DND-41 (cell line): ENCODE results near the gene KAT2B.

Experiments
- ATAC-seq: fragments of 200-7000 bp; cut with Tn5 transposase; 3 replicates; pipeline ENCODE4 v1.9.1; 2021; ENCODE audit warnings: low read depth; ENCODE audit not compliant: insufficient read depth
- DNase-seq: peaks from one replicate; pipeline ENCODE4 v3.0.0-alpha.2; 2020
- H2AFZ ChIP-seq: 2 replicates; pipeline ENCODE4 v1.6.0; 2012; ENCODE audit warnings: low read depth, low read length
- H3K27ac ChIP-seq: 2 replicates; pipeline ENCODE4 v1.5.1; 2012; ENCODE audit warnings: low read length, inconsistent platforms
- H3K27me3 ChIP-seq: fragments of 200-600 bp; sonication (generic); 2 replicates; pipeline ENCODE4 v1.6.0; 2012; ENCODE audit warnings: low read length, mild to moderate bottlenecking, inconsistent platforms; ENCODE audit not compliant: insufficient read depth, poor library complexity
- H3K36me3 ChIP-seq: 2 replicates; pipeline ENCODE4 v1.5.1; 2012; ENCODE audit warnings: low read length, inconsistent platforms; ENCODE audit not compliant: insufficient read depth
- H3K4me1 ChIP-seq: 2 replicates; pipeline ENCODE4 v1.5.1; 2012; ENCODE audit warnings: mild to moderate bottlenecking, low read length; ENCODE audit not compliant: insufficient read depth
- H3K4me2 ChIP-seq: 2 replicates; pipeline ENCODE4 v1.6.0; 2012; ENCODE audit warnings: mild to moderate bottlenecking, moderate library complexity, low read length, inconsistent platforms; ENCODE audit not compliant: insufficient read depth
- H3K4me3 ChIP-seq, 2 experiments: fragments of 200-600 bp in 1 of 2; shearing (Covaris generic) in 1 of 2; 2 replicates each; pipeline ENCODE4 v1.5.1; 2012 to 2016; ENCODE audit warnings: inconsistent platforms in 2 of 2, low read length in 2 of 2, mild to moderate bottlenecking in 2 of 2, low read depth in 1 of 2, moderate library complexity in 1 of 2
- H3K79me2 ChIP-seq: 2 replicates; pipeline ENCODE4 v1.6.0; 2012; ENCODE audit warnings: low read length, inconsistent platforms; ENCODE audit not compliant: insufficient read depth
- H3K9ac ChIP-seq: 2 replicates; pipeline ENCODE4 v1.6.0; 2012; ENCODE audit warnings: low read depth, mild to moderate bottlenecking, inconsistent platforms, low read length, moderate library complexity
- H3K9me3 ChIP-seq: 2 replicates; pipeline ENCODE4 v1.5.1; 2012; ENCODE audit warnings: low read length, moderate library complexity, mild to moderate bottlenecking, inconsistent platforms; ENCODE audit not compliant: insufficient read depth, severe bottlenecking
- H4K20me1 ChIP-seq: 2 replicates; pipeline ENCODE4 v1.6.0; 2012; ENCODE audit warnings: low read length; ENCODE audit not compliant: insufficient read depth
- EZH2 ChIP-seq: IDR thresholded peaks from 3 replicates; pipeline ENCODE4 v1.6.1; 2012; ENCODE audit warnings: borderline replicate concordance, low read depth, mild to moderate bottlenecking, moderate library complexity, low read length, inconsistent platforms; ENCODE audit not compliant: severe bottlenecking
- TF ChIP-seq, protein P1 (sequence below): IDR thresholded peaks from 2 replicates; pipeline ENCODE4 v1.5.1; 2012; ENCODE audit warnings: borderline replicate concordance, low read length, moderate library complexity, mild to moderate bottlenecking; ENCODE audit not compliant: poor library complexity, severe bottlenecking; ENCODE audit errors: extremely low read depth

Gene KAT2B

DNA sequence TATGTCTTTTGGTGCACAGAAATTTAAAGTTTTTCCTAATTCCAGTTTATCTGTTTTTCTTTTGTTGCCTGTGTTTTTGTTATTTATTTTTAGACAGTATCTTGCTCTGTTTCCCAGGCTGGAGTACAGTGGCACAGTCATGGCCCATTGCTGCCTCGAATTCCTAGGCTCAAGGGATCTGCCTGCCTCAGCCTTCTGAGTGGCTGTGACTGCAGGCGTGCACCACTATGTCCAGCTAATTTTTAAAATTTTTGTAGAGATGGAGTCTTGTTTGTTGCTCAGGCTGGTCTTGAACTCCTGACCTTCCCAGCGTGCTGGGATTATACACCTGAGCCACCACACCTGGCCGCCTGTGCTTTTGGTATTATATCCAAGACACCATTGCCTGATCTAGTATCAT, 22.8 kb downstream of the KAT2B start:
- H3K9ac ChIP-seq, result no peak overlapping the region
- H2AFZ ChIP-seq, result no peak overlapping the region
- no peak overlapping the region for H3K4me2 ChIP-seq
- DNase-seq (no peak), ATAC-seq (no peak)
- no peak for TF ChIP-seq EZH2
- TF ChIP-seq, protein P1, sequence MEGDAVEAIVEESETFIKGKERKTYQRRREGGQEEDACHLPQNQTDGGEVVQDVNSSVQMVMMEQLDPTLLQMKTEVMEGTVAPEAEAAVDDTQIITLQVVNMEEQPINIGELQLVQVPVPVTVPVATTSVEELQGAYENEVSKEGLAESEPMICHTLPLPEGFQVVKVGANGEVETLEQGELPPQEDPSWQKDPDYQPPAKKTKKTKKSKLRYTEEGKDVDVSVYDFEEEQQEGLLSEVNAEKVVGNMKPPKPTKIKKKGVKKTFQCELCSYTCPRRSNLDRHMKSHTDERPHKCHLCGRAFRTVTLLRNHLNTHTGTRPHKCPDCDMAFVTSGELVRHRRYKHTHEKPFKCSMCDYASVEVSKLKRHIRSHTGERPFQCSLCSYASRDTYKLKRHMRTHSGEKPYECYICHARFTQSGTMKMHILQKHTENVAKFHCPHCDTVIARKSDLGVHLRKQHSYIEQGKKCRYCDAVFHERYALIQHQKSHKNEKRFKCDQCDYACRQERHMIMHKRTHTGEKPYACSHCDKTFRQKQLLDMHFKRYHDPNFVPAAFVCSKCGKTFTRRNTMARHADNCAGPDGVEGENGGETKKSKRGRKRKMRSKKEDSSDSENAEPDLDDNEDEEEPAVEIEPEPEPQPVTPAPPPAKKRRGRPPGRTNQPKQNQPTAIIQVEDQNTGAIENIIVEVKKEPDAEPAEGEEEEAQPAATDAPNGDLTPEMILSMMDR, result no peak
- H3K79me2 ChIP-seq, result no peaks in the 10 kb centered on the region
- 0 out of 2 replicates have a peak, but pooled peaks cover 2% of the 10 kb centered on the region for H3K4me1 ChIP-seq
- H3K36me3 ChIP-seq, result no peaks in the 10 kb centered on the region
- H3K27me3 ChIP-seq, result no peaks in the 10 kb centered on the region
- no peak overlapping the region for H3K4me3 ChIP-seq
- H4K20me1 ChIP-seq, result no peaks in the 10 kb centered on the region
- no peaks in the 10 kb centered on the region for H3K9me3 ChIP-seq
- no peak overlapping the region for H3K27ac ChIP-seq

GRCh38 chr3:20064387-20064786, 24.1 kb downstream of the KAT2B start:
- H2AFZ ChIP-seq, result no peak overlapping the region
- H3K27ac ChIP-seq, result no peak overlapping the region
- H3K4me1 ChIP-seq, result 0 out of 2 replicates have a peak, but pooled peaks cover 2% of the 10 kb centered on the region
- TF ChIP-seq, protein P1, result no peak
- DNase-seq (no peak), ATAC-seq (no peak)
- no peak overlapping the region for H3K4me2 ChIP-seq
- H3K27me3 ChIP-seq, result no peaks in the 10 kb centered on the region
- H3K79me2 ChIP-seq, result no peaks in the 10 kb centered on the region
- H4K20me1 ChIP-seq, result no peaks in the 10 kb centered on the region
- H3K9me3 ChIP-seq, result no peaks in the 10 kb centered on the region
- H3K9ac ChIP-seq, result no peak overlapping the region
- no peak overlapping the region for H3K4me3 ChIP-seq
- H3K36me3 ChIP-seq, result no peaks in the 10 kb centered on the region

DNA sequence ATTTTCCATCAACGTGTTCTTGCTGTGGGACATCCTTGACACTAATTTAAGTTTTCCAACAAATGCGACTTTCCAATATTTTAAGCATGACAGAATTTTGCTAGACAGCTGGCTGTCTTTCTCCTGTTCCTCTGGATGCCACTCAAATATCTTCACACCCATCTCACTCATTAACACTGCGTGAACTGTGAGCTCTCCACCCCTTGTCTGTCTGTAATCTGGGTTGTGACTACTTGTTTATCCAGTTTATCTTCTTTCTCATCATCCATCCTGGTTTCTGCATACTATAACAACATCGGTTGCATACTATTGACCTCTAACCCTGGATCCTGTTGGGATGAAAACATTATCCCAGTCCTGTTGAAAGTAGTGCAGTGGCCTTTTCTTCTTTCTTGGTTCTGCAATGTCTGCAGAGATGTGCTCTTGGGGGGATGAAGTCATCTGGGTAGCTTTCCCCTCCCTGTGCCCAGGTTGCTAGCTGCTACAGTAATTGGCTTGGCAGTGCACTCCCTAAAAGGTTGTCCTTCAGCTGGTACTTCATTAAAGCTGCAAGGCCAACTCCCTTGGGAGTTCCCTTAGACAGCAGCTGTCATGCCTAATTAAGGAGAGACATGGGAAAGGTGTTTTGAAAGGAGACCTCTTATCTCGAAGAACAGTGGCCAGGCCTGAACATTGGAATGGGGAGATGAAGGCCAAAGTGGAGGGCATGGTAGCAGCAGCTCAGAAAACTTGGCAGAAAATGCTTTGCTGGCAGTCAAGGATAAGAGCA, 24.7 kb downstream of the KAT2B start:
- Histone ChIP-seq H3K4me3 (no peak overlapping the region), H3K79me2 (no peaks in the 10 kb centered on the region), H2AFZ (no peak overlapping the region), H3K9ac (no peak overlapping the region), H4K20me1 (no peaks in the 10 kb centered on the region), H3K36me3 (no peaks in the 10 kb centered on the region), H3K9me3 (no peaks in the 10 kb centered on the region), H3K4me1 (0 out of 2 replicates have a peak, but pooled peaks cover 2% of the 10 kb centered on the region), H3K4me2 (no peak overlapping the region), H3K27me3 (no peaks in the 10 kb centered on the region), H3K27ac (no peak overlapping the region)
- no peak for ATAC-seq
- no peak for TF ChIP-seq EZH2
- DNase-seq, result no peak

DNA sequence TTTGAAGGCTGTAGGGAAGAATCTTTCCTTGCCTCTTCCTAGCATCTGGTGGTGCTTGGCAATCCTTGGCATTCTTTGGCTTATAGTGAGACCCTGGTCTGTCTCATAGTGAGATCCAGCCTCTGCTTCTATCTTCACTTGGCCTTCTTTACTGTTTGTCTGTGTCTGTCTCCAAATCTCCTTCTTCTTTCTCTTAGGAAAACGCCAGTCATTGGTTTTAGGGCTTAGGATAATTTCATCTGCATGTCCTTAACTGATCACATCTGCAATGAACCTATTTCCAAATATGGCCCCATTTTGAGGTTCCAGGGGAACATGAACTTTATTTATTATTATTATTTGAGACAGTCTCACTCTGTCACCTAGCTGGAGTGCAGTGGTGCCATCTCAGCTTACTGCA, 25.8 kb downstream of the KAT2B start:
- H3K27me3 ChIP-seq, result no peaks in the 10 kb centered on the region
- H3K9me3 ChIP-seq, result no peaks in the 10 kb centered on the region
- TF ChIP-seq EZH2, result no peak
- TF ChIP-seq, protein P1, result no peak
- no peak overlapping the region for H3K9ac ChIP-seq
- no peak overlapping the region for H3K4me2 ChIP-seq
- no peak overlapping the region for H3K27ac ChIP-seq
- ATAC-seq (no peak), DNase-seq (no peak)
- no peaks in the 10 kb centered on the region for H3K79me2 ChIP-seq
- no peaks in the 10 kb centered on the region for H4K20me1 ChIP-seq
- H3K4me3 ChIP-seq, result no peak overlapping the region
- no peaks in the 10 kb centered on the region for H3K36me3 ChIP-seq
- H2AFZ ChIP-seq, result no peak overlapping the region
- H3K4me1 ChIP-seq, result 0 out of 2 replicates have a peak, but pooled peaks cover 2% of the 10 kb centered on the region
